Activated naive CD8-positive, alpha-beta T cell treated with anti-CD3 and anti-CD28 coated beads, Interleukin-2, amount 50 U/mL, for 24 hours (primary cell): ENCODE data around the gene DPP9.
"Not testable (repeated sequence)": the region's sequence is repeated elsewhere in the genome, so short reads cannot be mapped to it uniquely, and the experiment has no call there.

Experiments
- ATAC-seq: fragments of 150-1000 bp; cut with Tn5 transposase; one replicate; pipeline ENCODE4 v1.10.0; 2021
- DNase-seq: peaks from one replicate; pipeline ENCODE4 v3.0.0; 2021
- H3K27ac Mint-ChIP-seq: one replicate; pipeline ENCODE4 v1.8.0; 2021; ENCODE audit warnings: mild to moderate bottlenecking, mixed read lengths
- H3K27me3 Mint-ChIP-seq: one replicate; pipeline ENCODE4 v1.8.0; 2021; ENCODE audit warnings: mixed read lengths
- H3K36me3 Mint-ChIP-seq: one replicate; pipeline ENCODE4 v1.8.0; 2021; ENCODE audit warnings: low read depth, mixed read lengths
- H3K4me1 Mint-ChIP-seq: one replicate; pipeline ENCODE4 v1.8.0; 2021; ENCODE audit warnings: mixed read lengths
- H3K4me3 Mint-ChIP-seq: one replicate; pipeline ENCODE4 v1.8.0; 2021; ENCODE audit warnings: mild to moderate bottlenecking, moderate library complexity, mixed read lengths
- H3K9me3 Mint-ChIP-seq: one replicate; pipeline ENCODE4 v1.8.0; 2021; ENCODE audit warnings: mixed read lengths

The DPP9 gene

DNA sequence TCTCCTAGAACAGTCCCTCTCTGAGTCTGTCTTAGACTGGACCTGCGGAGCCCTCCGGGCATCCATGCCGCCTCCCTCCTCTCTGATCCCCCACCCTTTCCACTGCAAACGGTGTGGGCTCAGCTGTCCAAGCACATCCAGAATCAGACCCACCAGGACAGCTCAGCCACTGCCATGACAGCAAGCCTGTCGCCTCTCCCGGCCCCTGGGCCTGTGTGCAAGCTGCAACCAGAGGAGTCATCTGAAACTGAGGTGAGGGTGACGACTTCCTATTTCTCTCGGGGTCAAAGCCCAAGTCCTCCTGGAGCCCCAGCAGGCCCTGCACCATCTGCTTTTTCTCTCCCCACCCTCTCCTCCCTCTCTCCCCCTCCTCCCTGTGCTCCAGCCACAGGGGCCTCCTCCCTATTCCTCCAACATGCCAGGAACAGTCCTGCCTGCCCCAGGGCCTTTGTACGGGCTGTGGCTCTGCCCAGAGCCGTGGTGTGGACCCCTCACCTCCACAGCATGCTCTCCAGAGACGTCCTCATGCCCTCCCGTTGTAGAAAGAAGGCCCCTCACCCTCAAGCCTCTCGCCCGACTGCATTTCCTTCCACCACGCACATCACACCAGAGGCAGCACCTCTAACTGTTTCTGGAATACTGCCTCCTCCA is 30.0 kb downstream of the DPP9 start:
- no peak overlapping the region for H3K4me3 Mint-ChIP-seq
- H3K36me3 Mint-ChIP-seq: peaks cover 23% of the 10 kb centered on the region

DNA sequence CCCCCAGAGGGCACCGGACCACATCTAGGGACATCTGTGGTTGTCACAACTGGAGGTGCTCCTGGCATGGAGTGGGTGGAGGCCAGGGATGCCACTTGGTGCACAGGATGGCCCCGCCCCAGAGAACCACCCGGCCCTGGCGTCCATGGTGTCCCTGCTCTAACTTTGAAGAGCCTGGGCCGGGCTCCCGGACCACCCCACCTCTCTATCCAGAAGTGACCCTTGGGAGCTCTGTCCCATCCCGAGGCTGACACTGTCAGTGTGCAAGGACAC is 30.6 kb downstream of the DPP9 start:
- peaks cover 25% of the 10 kb centered on the region for H3K36me3 Mint-ChIP-seq
- H3K4me3 Mint-ChIP-seq: no peak overlapping the region
- DNase-seq (no peak), ATAC-seq (no peak)
- H3K27me3 Mint-ChIP-seq: no peaks in the 10 kb centered on the region
- H3K27ac Mint-ChIP-seq: no peak overlapping the region
- no peaks in the 10 kb centered on the region for H3K4me1 Mint-ChIP-seq
- H3K9me3 Mint-ChIP-seq: no peaks in the 10 kb centered on the region

More for the DNA sequence above, 30.0 kb downstream of the DPP9 start:
- Mint-ChIP-seq H3K27me3 (no peaks in the 10 kb centered on the region), H3K4me1 (no peaks in the 10 kb centered on the region), H3K27ac (no peak overlapping the region), H3K9me3 (no peaks in the 10 kb centered on the region)
- no peak for ATAC-seq
- DNase-seq: no peak

DNA sequence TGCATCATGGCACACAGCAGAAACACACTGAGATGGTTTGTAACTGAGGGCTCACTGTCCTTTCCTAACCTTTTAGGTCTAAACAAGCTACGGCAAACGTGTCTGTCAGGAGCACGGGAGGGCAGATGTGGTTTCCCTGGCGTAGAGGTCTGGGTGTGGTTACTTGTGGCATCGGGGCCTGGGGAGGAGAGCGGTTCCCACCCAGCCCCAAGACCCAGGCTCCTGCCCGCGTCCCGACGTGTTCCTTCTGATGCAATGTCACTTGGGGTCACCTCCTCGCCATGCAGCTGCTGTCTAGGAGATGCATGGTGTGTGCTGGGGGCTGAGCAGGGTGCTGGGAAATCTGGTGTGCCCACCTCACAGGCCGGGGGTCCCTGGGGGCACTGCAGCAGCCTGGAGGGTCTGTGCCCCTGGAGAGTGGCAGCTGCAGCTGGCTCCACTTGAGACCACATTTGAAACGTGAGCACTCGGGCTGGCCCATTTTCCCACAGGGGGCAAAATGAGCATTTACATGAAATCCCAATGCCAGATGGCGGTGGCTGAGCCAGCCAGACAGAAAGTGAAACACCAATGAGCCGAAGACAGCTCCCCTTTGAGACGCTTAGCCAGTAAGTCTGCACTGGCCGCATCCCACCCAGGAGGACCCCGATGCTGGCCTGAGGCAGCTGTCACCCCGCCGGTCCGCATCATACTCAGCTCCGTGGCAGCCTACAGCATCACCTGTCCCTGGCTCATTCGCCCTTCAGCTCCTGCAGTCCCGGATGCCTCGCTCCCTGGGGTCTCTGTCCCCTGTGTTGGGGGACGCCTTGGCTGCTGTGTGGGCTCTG is 31.2 kb downstream of the DPP9 start:
- H3K27me3 Mint-ChIP-seq: no peaks in the 10 kb centered on the region
- no peaks in the 10 kb centered on the region for H3K4me1 Mint-ChIP-seq
- H3K36me3 Mint-ChIP-seq: peaks cover 26% of the 10 kb centered on the region
- no peak for ATAC-seq
- H3K9me3 Mint-ChIP-seq: no peaks in the 10 kb centered on the region
- DNase-seq: no peak
- no peak overlapping the region for H3K27ac Mint-ChIP-seq
- H3K4me3 Mint-ChIP-seq: no peak overlapping the region

GRCh38 chr19:4691373-4691772 is 32.3 kb downstream of the DPP9 start:
- Mint-ChIP-seq H3K27ac (no peak overlapping the region), H3K27me3 (no peaks in the 10 kb centered on the region), H3K4me3 (no peak overlapping the region), H3K4me1 (no peaks in the 10 kb centered on the region), H3K9me3 (no peaks in the 10 kb centered on the region), H3K36me3 (peaks cover 29% of the 10 kb centered on the region)
- no peak for DNase-seq
- ATAC-seq: no peak

- peak overlapping the region; percentile 4 for H3K27ac Mint-ChIP-seq
- H3K36me3 Mint-ChIP-seq: peaks cover 27% of the 10 kb centered on the region
- no peak for ATAC-seq
- H3K4me3 Mint-ChIP-seq: no peak overlapping the region
- no peaks in the 10 kb centered on the region for H3K9me3 Mint-ChIP-seq
- H3K4me1 Mint-ChIP-seq: no peaks in the 10 kb centered on the region
- no peaks in the 10 kb centered on the region for H3K27me3 Mint-ChIP-seq
- no peak for DNase-seq
Observed at GRCh38 chr19:4690361-4690760, 33.3 kb downstream of the DPP9 start.

DNA sequence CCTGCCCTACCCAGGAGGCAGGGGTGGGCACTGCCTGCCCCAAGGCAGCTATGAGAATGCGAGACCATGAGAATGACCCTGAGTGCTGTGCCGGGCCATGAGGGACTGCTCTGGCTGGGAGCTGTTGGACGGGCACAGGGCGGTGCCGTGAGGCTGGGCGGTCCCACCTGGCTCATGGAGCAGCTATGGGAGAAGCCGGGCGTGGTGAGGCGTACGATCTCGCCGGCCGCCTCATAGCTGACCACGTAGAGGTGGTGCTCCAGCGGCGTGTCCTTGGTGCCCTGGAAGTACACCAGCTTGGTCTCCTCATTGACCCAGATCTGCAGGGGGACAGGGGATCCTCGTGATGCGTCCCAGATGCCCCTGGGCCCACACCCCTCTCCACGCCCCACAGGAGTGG is 34.2 kb downstream of the DPP9 start:
- no peaks in the 10 kb centered on the region for H3K9me3 Mint-ChIP-seq
- no peak overlapping the region for H3K4me3 Mint-ChIP-seq
- H3K36me3 Mint-ChIP-seq: peaks cover 24% of the 10 kb centered on the region
- H3K4me1 Mint-ChIP-seq: no peaks in the 10 kb centered on the region
- no peak for DNase-seq
- no peak for ATAC-seq
- H3K27me3 Mint-ChIP-seq: no peaks in the 10 kb centered on the region
- no peak overlapping the region for H3K27ac Mint-ChIP-seq

GRCh38 chr19:4688587-4688986 is 35.1 kb downstream of the DPP9 start:
- Mint-ChIP-seq H3K27ac (no peak overlapping the region), H3K4me1 (no peaks in the 10 kb centered on the region), H3K27me3 (no peaks in the 10 kb centered on the region), H3K9me3 (no peaks in the 10 kb centered on the region), H3K4me3 (no peak overlapping the region), H3K36me3 (peaks cover 21% of the 10 kb centered on the region)
- no peak for DNase-seq
- no peak for ATAC-seq

DNA sequence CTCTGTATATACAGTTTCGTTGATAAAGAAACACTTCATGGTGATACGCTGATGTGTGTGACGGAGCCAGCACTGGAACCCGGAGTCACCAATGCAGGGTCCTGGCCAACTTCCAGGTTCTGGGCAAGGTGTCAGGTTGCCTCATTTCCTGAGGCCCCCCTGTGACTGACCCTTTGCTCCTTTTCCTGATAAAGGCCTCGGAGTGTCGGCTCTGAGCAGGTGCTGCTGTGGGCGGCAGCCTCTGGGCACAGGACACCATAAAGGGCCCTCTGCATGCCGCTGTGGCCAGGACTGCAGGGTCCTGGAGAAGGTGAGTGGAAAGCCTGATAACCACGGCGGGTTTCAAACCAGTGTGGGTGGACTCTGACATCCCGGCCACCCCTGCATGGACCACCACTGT is 36.2 kb downstream of the DPP9 start:
- no peak for DNase-seq
- Mint-ChIP-seq H3K4me3 (no peak overlapping the region), H3K36me3 (peaks cover 18% of the 10 kb centered on the region), H3K4me1 (no peaks in the 10 kb centered on the region), H3K27ac (no peak overlapping the region), H3K27me3 (no peaks in the 10 kb centered on the region), H3K9me3 (no peaks in the 10 kb centered on the region)
- ATAC-seq: no peak

- Mint-ChIP-seq H3K27ac (no peak overlapping the region), H3K4me3 (no peak overlapping the region), H3K36me3 (peaks cover 18% of the 10 kb centered on the region), H3K27me3 (no peaks in the 10 kb centered on the region), H3K4me1 (no peaks in the 10 kb centered on the region), H3K9me3 (no peaks in the 10 kb centered on the region)
- DNase-seq (no peak), ATAC-seq (no peak)
Observed at GRCh38 chr19:4686700-4687099, 36.9 kb downstream of the DPP9 start.

- no peak overlapping the region for H3K27ac Mint-ChIP-seq
- no peak overlapping the region for H3K4me3 Mint-ChIP-seq
- DNase-seq: no peak
- H3K4me1 Mint-ChIP-seq: no peaks in the 10 kb centered on the region
- H3K9me3 Mint-ChIP-seq: no peaks in the 10 kb centered on the region
- peaks cover 14% of the 10 kb centered on the region for H3K36me3 Mint-ChIP-seq
- no peaks in the 10 kb centered on the region for H3K27me3 Mint-ChIP-seq
- ATAC-seq: no peak
Observed at GRCh38 chr19:4684312-4685095, 39.1 kb downstream of the DPP9 start.

- no peak overlapping the region for H3K27ac Mint-ChIP-seq
- H3K4me3 Mint-ChIP-seq: no peak overlapping the region
- H3K36me3 Mint-ChIP-seq: peaks cover 13% of the 10 kb centered on the region
- no peaks in the 10 kb centered on the region for H3K9me3 Mint-ChIP-seq
- DNase-seq (no peak), ATAC-seq (no peak)
- H3K27me3 Mint-ChIP-seq: no peaks in the 10 kb centered on the region
- H3K4me1 Mint-ChIP-seq: no peaks in the 10 kb centered on the region
Observed at GRCh38 chr19:4682417-4683200, 41.0 kb downstream of the DPP9 start.

DNA sequence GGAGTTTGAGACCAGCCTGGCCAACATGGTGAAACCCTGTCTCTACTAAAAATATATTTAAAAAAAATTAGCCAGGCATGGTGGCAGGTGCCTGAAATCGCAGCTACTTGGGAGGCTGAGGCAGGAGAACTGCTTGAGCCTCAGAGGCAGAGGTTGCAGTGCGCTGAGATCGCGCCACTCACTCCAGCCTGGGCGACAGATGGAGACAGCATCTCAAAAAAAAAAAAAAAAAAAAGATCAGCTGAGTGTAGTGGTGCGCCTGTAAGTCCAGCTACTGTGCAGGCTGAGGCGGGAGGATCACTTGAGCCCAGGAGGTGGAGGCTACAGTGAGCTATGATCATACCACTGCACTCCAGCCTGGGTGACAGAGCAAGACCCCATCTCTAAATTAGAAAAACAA is 43.6 kb downstream of the DPP9 start:
- not testable (repeated sequence) for H3K4me1 Mint-ChIP-seq, H3K4me3 Mint-ChIP-seq, H3K9me3 Mint-ChIP-seq, H3K27ac Mint-ChIP-seq, DNase-seq, ATAC-seq, H3K27me3 Mint-ChIP-seq
- peaks cover 15% of the 10 kb centered on the region for H3K36me3 Mint-ChIP-seq

GRCh38 chr19:4678881-4679790 is 44.5 kb downstream of the DPP9 start:
- Mint-ChIP-seq H3K9me3 (no peaks in the 10 kb centered on the region), H3K27me3 (no peaks in the 10 kb centered on the region), H3K4me1 (no peaks in the 10 kb centered on the region), H3K4me3 (no peak overlapping the region), H3K36me3 (peaks cover 15% of the 10 kb centered on the region), H3K27ac (no peak overlapping the region)
- ATAC-seq (no peak), DNase-seq (peak; percentile 22)
